ENCODE data around the gene PPIE. TPM values are rescaled to one million over a fixed set of nuclear protein-coding genes. Genes with fewer than 3 reads are reported as not detected.

PPIE gene
- total RNA-seq, 2 donors from 2014 or later, result 57.2 to 60.2 TPM

DNA sequence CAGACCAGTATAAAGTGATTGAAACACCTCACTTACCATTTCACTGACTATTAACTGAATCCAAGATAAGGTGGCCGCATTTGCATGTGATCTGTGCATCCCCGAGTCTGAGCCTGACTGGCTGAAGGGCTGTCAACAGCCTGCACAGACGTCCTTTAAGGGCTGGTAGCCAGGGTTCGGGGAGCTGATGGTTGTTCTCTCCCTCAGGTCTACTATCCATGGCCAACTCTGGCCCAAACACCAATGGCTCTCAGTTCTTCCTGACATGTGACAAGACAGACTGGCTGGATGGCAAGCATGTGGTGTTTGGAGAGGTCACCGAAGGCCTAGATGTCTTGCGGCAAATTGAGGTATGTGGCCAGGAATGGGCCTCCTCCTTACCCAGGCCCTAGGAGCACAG lies 14.0 kb downstream of the PPIE start:
- Histone ChIP-seq H3K27ac (no peak overlapping the region), H3K9me3 (no peaks in the 10 kb centered on the region), H3K36me3 (peaks cover 6 to 8% of the 10 kb centered on the region in 2 donors), H3K4me1 (replicated peaks) (no peaks in the 10 kb centered on the region), H3K4me3 (no peak overlapping the region), H3K27me3 (replicated peaks; ENCODE audit: insufficient read depth) (no peaks in the 10 kb centered on the region)
- TF ChIP-seq, protein P1, sequence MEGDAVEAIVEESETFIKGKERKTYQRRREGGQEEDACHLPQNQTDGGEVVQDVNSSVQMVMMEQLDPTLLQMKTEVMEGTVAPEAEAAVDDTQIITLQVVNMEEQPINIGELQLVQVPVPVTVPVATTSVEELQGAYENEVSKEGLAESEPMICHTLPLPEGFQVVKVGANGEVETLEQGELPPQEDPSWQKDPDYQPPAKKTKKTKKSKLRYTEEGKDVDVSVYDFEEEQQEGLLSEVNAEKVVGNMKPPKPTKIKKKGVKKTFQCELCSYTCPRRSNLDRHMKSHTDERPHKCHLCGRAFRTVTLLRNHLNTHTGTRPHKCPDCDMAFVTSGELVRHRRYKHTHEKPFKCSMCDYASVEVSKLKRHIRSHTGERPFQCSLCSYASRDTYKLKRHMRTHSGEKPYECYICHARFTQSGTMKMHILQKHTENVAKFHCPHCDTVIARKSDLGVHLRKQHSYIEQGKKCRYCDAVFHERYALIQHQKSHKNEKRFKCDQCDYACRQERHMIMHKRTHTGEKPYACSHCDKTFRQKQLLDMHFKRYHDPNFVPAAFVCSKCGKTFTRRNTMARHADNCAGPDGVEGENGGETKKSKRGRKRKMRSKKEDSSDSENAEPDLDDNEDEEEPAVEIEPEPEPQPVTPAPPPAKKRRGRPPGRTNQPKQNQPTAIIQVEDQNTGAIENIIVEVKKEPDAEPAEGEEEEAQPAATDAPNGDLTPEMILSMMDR (IDR thresholded peaks at IDR 0.05), result no peak
- TF ChIP-seq POLR2A (IDR thresholded peaks at IDR 0.05) (no peak), POLR2AphosphoS5 (IDR thresholded peaks at IDR 0.05) (no peak)
- WGBS, result 90% methylated on average over 6 of the region's 6 CpGs
- no peak for DNase-seq (ENCODE audit: low spot score)
- intact Hi-C loops (cut with DNase I), result no loop called here

DNA sequence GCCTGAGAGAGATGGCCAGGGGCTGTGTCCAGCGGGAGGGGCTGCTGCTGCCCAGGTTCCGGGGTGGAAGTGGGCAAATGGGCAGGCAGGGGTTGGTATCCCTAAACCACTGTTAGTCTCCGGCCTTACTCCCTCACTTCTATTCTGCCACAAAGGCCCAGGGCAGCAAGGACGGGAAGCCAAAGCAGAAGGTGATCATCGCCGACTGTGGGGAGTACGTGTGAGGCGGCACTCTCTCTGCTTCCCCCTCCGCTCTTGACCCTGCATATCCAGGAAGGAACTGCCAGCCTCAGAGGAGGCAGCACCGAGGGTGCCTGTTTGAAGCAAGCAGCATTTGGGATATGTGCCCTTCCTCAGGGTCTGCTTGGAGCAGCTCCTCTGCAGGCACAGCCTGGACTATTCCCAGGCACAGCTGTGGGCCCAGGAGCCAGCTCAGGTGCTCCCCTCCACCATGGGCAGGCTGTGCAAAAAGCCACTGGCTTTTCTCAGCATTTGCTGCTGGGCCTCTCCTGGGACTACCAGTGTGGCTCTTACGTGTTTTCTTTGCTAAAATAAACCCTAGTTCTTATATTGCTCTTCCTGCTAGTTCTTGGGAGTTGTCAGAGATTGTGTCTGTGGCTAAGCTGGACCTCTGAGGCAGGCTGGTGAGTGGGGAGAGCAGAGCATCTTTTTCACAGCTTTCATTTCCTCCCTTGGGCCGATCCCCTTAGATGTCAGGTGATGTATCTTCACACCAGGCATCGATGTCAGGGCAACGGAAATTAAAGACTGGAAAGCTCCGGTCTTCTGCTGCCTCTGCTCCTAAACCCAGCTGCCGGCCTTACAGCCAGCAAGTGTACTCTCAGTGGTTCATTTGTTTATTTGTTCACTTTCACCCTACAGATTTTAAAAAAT lies 14.7 kb downstream of the PPIE start:
- peak overlapping the region in 1 of 2 donors; percentile 5 for H3K27ac ChIP-seq
- intact Hi-C loops (cut with DNase I), result no loop called here
- peaks cover 6 to 8% of the 10 kb centered on the region in 2 donors for H3K36me3 ChIP-seq

DNA sequence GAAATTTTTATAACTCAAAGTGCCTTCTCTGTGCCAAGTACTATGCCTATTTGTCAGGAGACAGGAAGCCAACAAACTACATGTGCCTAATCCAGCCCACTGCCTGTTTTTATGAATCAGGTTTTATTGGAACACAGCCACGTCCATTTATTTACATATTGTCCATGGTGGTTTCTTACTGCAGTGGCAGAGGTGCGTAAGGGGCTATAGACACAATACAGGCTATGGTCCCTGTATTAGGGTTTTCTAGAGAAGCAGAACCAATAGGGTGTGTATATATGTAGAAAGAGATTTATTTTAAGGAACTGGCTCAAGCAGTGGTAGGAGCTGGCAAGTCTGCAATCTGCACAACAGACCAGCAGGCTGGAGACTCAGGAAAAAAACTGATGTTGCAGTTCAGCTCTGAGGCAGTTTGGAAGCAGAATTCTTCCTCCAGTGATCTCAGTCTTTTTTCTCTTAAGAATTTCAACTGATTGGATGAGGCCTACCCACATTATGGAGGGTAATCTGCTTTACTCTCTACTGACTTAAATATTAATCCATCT lies 15.4 kb downstream of the PPIE start:
- no peak overlapping the region for H3K4me3 ChIP-seq
- no peak for DNase-seq (ENCODE audit: low spot score)
- no peaks in the 10 kb centered on the region for H3K9me3 ChIP-seq
- intact Hi-C loops (cut with DNase I), result no loop called here
- H3K36me3 ChIP-seq, result peaks cover 6 to 8% of the 10 kb centered on the region in 2 donors
- H3K27me3 ChIP-seq (replicated peaks; ENCODE audit: insufficient read depth), result no peaks in the 10 kb centered on the region
- TF ChIP-seq POLR2A (IDR thresholded peaks at IDR 0.05) (no peak), POLR2AphosphoS5 (IDR thresholded peaks at IDR 0.05) (no peak)
- TF ChIP-seq, protein P1 (IDR thresholded peaks at IDR 0.05), result no peak
- H3K27ac ChIP-seq, result peak overlapping the region in 1 of 2 donors; percentile 5
- H3K4me1 ChIP-seq (replicated peaks), result no peaks in the 10 kb centered on the region
- 38% methylated on average over 2 of the region's 2 CpGs for WGBS

More for the DNA sequence above, 14.7 kb downstream of the PPIE start:
- Histone ChIP-seq H3K4me1 (replicated peaks) (no peaks in the 10 kb centered on the region), H3K9me3 (no peaks in the 10 kb centered on the region), H3K4me3 (no peak overlapping the region), H3K27me3 (replicated peaks; ENCODE audit: insufficient read depth) (no peaks in the 10 kb centered on the region)
- no peak for DNase-seq (ENCODE audit: low spot score)
- TF ChIP-seq POLR2AphosphoS5 (IDR thresholded peaks at IDR 0.05) (no peak), POLR2A (IDR thresholded peaks at IDR 0.05) (no peak)
- TF ChIP-seq, protein P1 (IDR thresholded peaks at IDR 0.05), result no peak
- WGBS, result 82% methylated on average over 16 of the region's 16 CpGs

DNA sequence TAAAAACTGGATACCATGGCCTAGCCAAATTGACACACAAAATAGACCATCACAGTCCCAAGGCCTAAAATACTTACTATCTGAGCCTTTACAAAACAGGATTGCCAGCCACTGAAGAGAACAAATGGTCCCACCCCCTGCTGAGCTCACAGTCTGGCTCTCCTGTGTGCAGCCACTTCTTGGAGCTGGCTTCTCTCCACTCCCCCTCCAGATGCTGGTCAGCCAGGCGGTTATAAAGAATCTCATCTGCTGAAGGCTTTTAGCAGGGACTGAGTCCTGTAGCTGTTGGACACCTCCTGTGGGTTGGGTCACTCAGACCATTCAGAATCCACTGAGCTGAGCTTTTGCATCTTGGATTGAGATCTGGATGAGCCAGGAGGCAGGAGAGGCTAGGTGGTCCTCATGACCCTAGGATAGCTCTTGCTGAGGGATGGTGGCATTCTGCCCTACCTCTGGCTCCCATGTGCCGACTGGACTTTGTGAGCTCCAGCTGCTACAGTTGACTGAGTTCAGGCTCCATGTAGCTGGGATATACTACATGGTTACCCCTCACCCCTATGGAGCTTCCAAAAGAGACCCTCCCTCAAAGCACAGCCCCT lies 16.3 kb downstream of the PPIE start:
- 52% methylated on average over 2 of the region's 2 CpGs for WGBS
- intact Hi-C loops (cut with DNase I), result no loop called here

More for the DNA sequence above, 16.3 kb downstream of the PPIE start:
- Histone ChIP-seq H3K27me3 (replicated peaks; ENCODE audit: insufficient read depth) (no peaks in the 10 kb centered on the region), H3K27ac (no peak overlapping the region), H3K9me3 (no peaks in the 10 kb centered on the region), H3K36me3 (peaks cover 6 to 8% of the 10 kb centered on the region in 2 donors), H3K4me1 (replicated peaks) (no peaks in the 10 kb centered on the region), H3K4me3 (no peak overlapping the region)
- TF ChIP-seq, protein P1 (IDR thresholded peaks at IDR 0.05), result no peak
- TF ChIP-seq POLR2A (IDR thresholded peaks at IDR 0.05) (no peak), POLR2AphosphoS5 (IDR thresholded peaks at IDR 0.05) (no peak)
- no peak for DNase-seq (ENCODE audit: low spot score)

Measured in prostate gland (tissue), 2 donors.